WTC11 (cell line): Measurements from ENCODE around the gene APOO. TPM values are rescaled to one million over a fixed set of nuclear protein-coding genes. Genes with fewer than 3 reads are reported as not detected.

Experiments
- ATAC-seq: fragments of 200-7000 bp; cut with Tn5 transposase; 2 replicates; pipeline ENCODE4 v1.10.0; 2021; ENCODE audit warnings: mild to moderate bottlenecking, moderate library complexity
- CTCF ChIA-PET: fragments of 300-600 bp; sonication (Branson Sonifier 250); formaldehyde crosslinking; loops from one replicate; lab custom pipeline; 2021; ENCODE audit warnings: antibody characterized with exemption; lab: Charles Lee
- POLR2A ChIA-PET: fragments of 350-600 bp; sonication (Branson Sonifier 250); formaldehyde crosslinking; loops from one replicate; lab custom pipeline; 2021; ENCODE audit warnings: antibody characterized with exemption; lab: Charles Lee
- DNase-seq: peaks from one replicate; pipeline ENCODE4 v3.0.0; 2021; ENCODE audit warnings: low spot score
- H3K27ac Mint-ChIP-seq: 2 replicates; pipeline ENCODE4 v1.8.0; 2021; ENCODE audit warnings: mixed read lengths
- H3K27me3 Mint-ChIP-seq: 2 replicates; pipeline ENCODE4 v1.8.0; 2021; ENCODE audit warnings: low read depth, mild to moderate bottlenecking, moderate library complexity, mixed read lengths
- H3K36me3 Mint-ChIP-seq: 2 replicates; pipeline ENCODE4 v1.8.0; 2021; ENCODE audit warnings: mixed read lengths
- H3K4me1 Mint-ChIP-seq: 2 replicates; pipeline ENCODE4 v1.8.0; 2022; ENCODE audit warnings: mixed read lengths
- H3K4me3 Mint-ChIP-seq: 2 replicates; pipeline ENCODE4 v1.8.0; 2021; ENCODE audit warnings: mild to moderate bottlenecking, moderate library complexity, mixed read lengths
- H3K9me3 Mint-ChIP-seq: 2 replicates; pipeline ENCODE4 v1.8.0; 2021; ENCODE audit warnings: mixed read lengths
- CTCF ChIP-seq: fragments of 200-600 bp; IDR thresholded peaks from 2 replicates; pipeline ENCODE4 v1.8.0; 2022; ENCODE audit warnings: antibody characterized with exemption
- ELF4 ChIP-seq: sonication (generic); formaldehyde crosslinking; IDR thresholded peaks from 2 replicates; pipeline ENCODE4 v1.8.1; 2022; ENCODE audit warnings: low read depth, mild to moderate bottlenecking, moderate library complexity, missing genetic modification reagents
- FOXK1 ChIP-seq: sonication (generic); formaldehyde crosslinking; IDR thresholded peaks from 2 replicates; pipeline ENCODE4 v1.8.0; 2022; ENCODE audit warnings: mild to moderate bottlenecking, moderate library complexity, missing genetic modification reagents
- GABPB1 ChIP-seq: sonication (generic); formaldehyde crosslinking; IDR thresholded peaks from 2 replicates; pipeline ENCODE4 v1.8.1; 2023; ENCODE audit warnings: mild to moderate bottlenecking, missing genetic modification reagents
- HMGA2 ChIP-seq: fragments of 250-450 bp; sonication (Bioruptor Pico); IDR thresholded peaks from 2 replicates; pipeline ENCODE4 v1.4.0; 2021; ENCODE audit warnings: mild to moderate bottlenecking, moderate library complexity
- JUN ChIP-seq: sonication (generic); formaldehyde crosslinking; IDR thresholded peaks from 2 replicates; pipeline ENCODE4 v1.8.0; 2023; ENCODE audit warnings: mild to moderate bottlenecking, missing genetic modification reagents
- NFATC4 ChIP-seq: fragments of 250-450 bp; sonication (Bioruptor Pico); IDR thresholded peaks from 2 replicates; pipeline ENCODE4 v1.9.0; 2021; ENCODE audit warnings: mild to moderate bottlenecking
- NR1H2 ChIP-seq: sonication (generic); formaldehyde crosslinking; IDR thresholded peaks from 2 replicates; pipeline ENCODE4 v1.9.0; 2021; ENCODE audit warnings: mild to moderate bottlenecking, moderate library complexity, missing genetic modification reagents
- NR2C2 ChIP-seq: sonication (generic); formaldehyde crosslinking; IDR thresholded peaks from 2 replicates; pipeline ENCODE4 v1.8.0; 2022; ENCODE audit warnings: mild to moderate bottlenecking, missing genetic modification reagents
- SMAD4 ChIP-seq: sonication (generic); formaldehyde crosslinking; IDR thresholded peaks from 2 replicates; pipeline ENCODE4 v1.8.0; 2022; ENCODE audit warnings: mild to moderate bottlenecking, missing genetic modification reagents
- TEAD4 ChIP-seq: sonication (generic); formaldehyde crosslinking; IDR thresholded peaks from 2 replicates; pipeline ENCODE4 v1.8.0; 2022; ENCODE audit warnings: mild to moderate bottlenecking, missing genetic modification reagents
- ZMAT4 ChIP-seq: fragments of 250-450 bp; sonication (Bioruptor Pico); IDR thresholded peaks from 2 replicates; pipeline ENCODE4 v1.9.0; 2021; ENCODE audit warnings: mild to moderate bottlenecking
- ZNF232 ChIP-seq: sonication (generic); formaldehyde crosslinking; IDR thresholded peaks from 2 replicates; pipeline ENCODE4 v1.8.0; 2022; ENCODE audit warnings: mild to moderate bottlenecking, missing genetic modification reagents
- ZNF317 ChIP-seq: sonication (generic); formaldehyde crosslinking; IDR thresholded peaks from 2 replicates; pipeline ENCODE4 v1.8.1; 2023; ENCODE audit warnings: low read depth, mild to moderate bottlenecking, moderate library complexity, missing genetic modification reagents, borderline replicate concordance
- ZNF396 ChIP-seq: fragments of 250-450 bp; sonication (Bioruptor Pico); IDR thresholded peaks from 2 replicates; pipeline ENCODE4 v1.8.0; 2021; ENCODE audit warnings: mild to moderate bottlenecking, moderate library complexity, borderline replicate concordance
- ZNF423 ChIP-seq: fragments of 250-450 bp; sonication (Bioruptor Pico); IDR thresholded peaks from 2 replicates; pipeline ENCODE4 v2.1.2; 2022; ENCODE audit warnings: mild to moderate bottlenecking, moderate library complexity
- total RNA-seq: library from RNA; stranded (reverse); gene quantifications from 3 replicates; pipeline ENCODE4 v1.2.3, GENCODE V29; 2021
- TF ChIP-seq, protein P1 (sequence below): sonication (generic); formaldehyde crosslinking; IDR thresholded peaks from 2 replicates; pipeline ENCODE4 v1.8.0; 2022; ENCODE audit warnings: missing genetic modification reagents
- TF ChIP-seq, protein P2 (sequence below): sonication (generic); formaldehyde crosslinking; IDR thresholded peaks from 2 replicates; pipeline ENCODE4 v1.8.0; 2022; ENCODE audit warnings: mild to moderate bottlenecking, missing genetic modification reagents
- TF ChIP-seq, protein P3 (sequence below): sonication (generic); formaldehyde crosslinking; IDR thresholded peaks from 2 replicates; pipeline ENCODE4 v1.8.1; 2022; ENCODE audit warnings: low read depth, missing genetic modification reagents, borderline replicate concordance

Gene APOO
- total RNA-seq, 1 experiment from 2014 or later = 55.5 TPM

DNA sequence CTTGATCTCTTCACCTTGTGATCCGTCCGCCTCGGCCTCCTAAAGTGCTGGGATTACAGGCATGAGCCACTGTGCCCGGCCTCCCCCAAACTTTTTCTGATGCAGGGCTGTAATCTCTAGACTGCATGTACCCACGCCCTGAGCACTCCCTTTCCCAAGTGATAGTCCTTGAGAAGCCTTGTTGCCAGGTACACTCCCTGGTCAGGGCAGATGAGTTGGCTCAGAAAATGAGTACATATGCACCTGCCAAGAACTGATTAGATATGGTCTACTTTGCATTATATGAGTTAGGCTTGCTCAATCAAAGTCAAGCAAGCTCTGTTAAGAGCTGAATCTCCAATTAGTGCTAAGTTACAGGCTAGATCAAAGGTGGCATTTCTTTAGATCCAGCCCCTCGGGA, 20.3 kb downstream of the APOO start:
- no peak for TF ChIP-seq ZNF232 (CRISPR knock-in tag)
- no peak for TF ChIP-seq ELF4 (CRISPR knock-in tag)
- ATAC-seq (no peak), DNase-seq (no peak)
- Mint-ChIP-seq H3K36me3 (no peaks in the 10 kb centered on the region), H3K9me3 (no peaks in the 10 kb centered on the region), H3K27me3 (no peaks in the 10 kb centered on the region), H3K4me3 (no peak overlapping the region), H3K27ac (no peak overlapping the region), H3K4me1 (peaks cover 23% of the 10 kb centered on the region)
- ChIA-PET CTCF (no interaction called here), POLR2A (no interaction called here)

GRCh38 chrX:23885803-23886202, 21.9 kb downstream of the APOO start:
- TF ChIP-seq ZMAT4 (CRISPR knock-in tag) = no peak
- peak; percentile 72 for TF ChIP-seq ZNF423 (CRISPR knock-in tag)
- no peak for TF ChIP-seq NFATC4 (CRISPR knock-in tag)
- no peak for TF ChIP-seq CTCF
- H3K9me3 Mint-ChIP-seq = no peaks in the 10 kb centered on the region
- ChIA-PET CTCF (no interaction called here), POLR2A (no interaction called here)
- H3K36me3 Mint-ChIP-seq = no peaks in the 10 kb centered on the region
- ATAC-seq (no peak; the same call in 1 of the 2 replicates), DNase-seq (no peak)
- H3K27me3 Mint-ChIP-seq = no peaks in the 10 kb centered on the region
- H3K4me3 Mint-ChIP-seq = no peak overlapping the region
- H3K27ac Mint-ChIP-seq = peak overlapping the region; percentile 33; the same call in 1 of the 2 replicates
- H3K4me1 Mint-ChIP-seq = peaks cover 23% of the 10 kb centered on the region

- CTCF ChIA-PET = interaction anchor here (1.0 kb wide), 1 partner anchor 17 kb away, joined by 3 read pairs; no protein-coding TSS in a partner anchor
- Mint-ChIP-seq H3K27me3 (no peaks in the 10 kb centered on the region), H3K36me3 (no peaks in the 10 kb centered on the region), H3K9me3 (no peaks in the 10 kb centered on the region), H3K27ac (no peak overlapping the region; the same call in 1 of the 2 replicates), H3K4me3 (no peak overlapping the region), H3K4me1 (peaks cover 23% of the 10 kb centered on the region)
- ATAC-seq (no peak), DNase-seq (no peak)
- TF ChIP-seq GABPB1 (CRISPR knock-in tag) = no peak
- no peak for TF ChIP-seq NR1H2 (CRISPR knock-in tag)
- no peak for TF ChIP-seq FOXK1 (CRISPR knock-in tag)
- no peak for TF ChIP-seq SMAD4 (CRISPR knock-in tag)
- TF ChIP-seq ZNF396 = no peak
- TF ChIP-seq ZNF317 = no peak
- no peak for TF ChIP-seq HMGA2 (CRISPR knock-in tag)
- POLR2A ChIA-PET = no interaction called here
These were observed 23.2 kb downstream of the APOO start for GRCh38 chrX:23884427-23885024.

GRCh38 chrX:23883737-23884354, 23.9 kb downstream of the APOO start:
- no peak overlapping the region for H3K4me3 Mint-ChIP-seq
- ATAC-seq (peak; percentile 46; the same call in 1 of the 2 replicates), DNase-seq (no peak)
- H3K27ac Mint-ChIP-seq = peak overlapping the region; percentile 46
- POLR2A ChIA-PET = no interaction called here
- CTCF ChIA-PET = interaction anchor here (1.0 kb wide), 1 partner anchor 17 kb away, joined by 3 read pairs; no protein-coding TSS in a partner anchor
- peaks cover 23% of the 10 kb centered on the region for H3K4me1 Mint-ChIP-seq
- H3K27me3 Mint-ChIP-seq = no peaks in the 10 kb centered on the region
- no peaks in the 10 kb centered on the region for H3K9me3 Mint-ChIP-seq
- no peaks in the 10 kb centered on the region for H3K36me3 Mint-ChIP-seq
- TF ChIP-seq CTCF (no peak), TEAD4 (CRISPR knock-in tag) (no peak), JUN (CRISPR knock-in tag) (no peak), NR2C2 (CRISPR knock-in tag) (no peak)
- TF ChIP-seq, protein P1, sequence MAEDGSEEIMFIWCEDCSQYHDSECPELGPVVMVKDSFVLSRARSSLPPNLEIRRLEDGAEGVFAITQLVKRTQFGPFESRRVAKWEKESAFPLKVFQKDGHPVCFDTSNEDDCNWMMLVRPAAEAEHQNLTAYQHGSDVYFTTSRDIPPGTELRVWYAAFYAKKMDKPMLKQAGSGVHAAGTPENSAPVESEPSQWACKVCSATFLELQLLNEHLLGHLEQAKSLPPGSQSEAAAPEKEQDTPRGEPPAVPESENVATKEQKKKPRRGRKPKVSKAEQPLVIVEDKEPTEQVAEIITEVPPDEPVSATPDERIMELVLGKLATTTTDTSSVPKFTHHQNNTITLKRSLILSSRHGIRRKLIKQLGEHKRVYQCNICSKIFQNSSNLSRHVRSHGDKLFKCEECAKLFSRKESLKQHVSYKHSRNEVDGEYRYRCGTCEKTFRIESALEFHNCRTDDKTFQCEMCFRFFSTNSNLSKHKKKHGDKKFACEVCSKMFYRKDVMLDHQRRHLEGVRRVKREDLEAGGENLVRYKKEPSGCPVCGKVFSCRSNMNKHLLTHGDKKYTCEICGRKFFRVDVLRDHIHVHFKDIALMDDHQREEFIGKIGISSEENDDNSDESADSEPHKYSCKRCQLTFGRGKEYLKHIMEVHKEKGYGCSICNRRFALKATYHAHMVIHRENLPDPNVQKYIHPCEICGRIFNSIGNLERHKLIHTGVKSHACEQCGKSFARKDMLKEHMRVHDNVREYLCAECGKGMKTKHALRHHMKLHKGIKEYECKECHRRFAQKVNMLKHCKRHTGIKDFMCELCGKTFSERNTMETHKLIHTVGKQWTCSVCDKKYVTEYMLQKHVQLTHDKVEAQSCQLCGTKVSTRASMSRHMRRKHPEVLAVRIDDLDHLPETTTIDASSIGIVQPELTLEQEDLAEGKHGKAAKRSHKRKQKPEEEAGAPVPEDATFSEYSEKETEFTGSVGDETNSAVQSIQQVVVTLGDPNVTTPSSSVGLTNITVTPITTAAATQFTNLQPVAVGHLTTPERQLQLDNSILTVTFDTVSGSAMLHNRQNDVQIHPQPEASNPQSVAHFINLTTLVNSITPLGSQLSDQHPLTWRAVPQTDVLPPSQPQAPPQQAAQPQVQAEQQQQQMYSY (CRISPR knock-in tag) = no peak
- TF ChIP-seq, protein P2, sequence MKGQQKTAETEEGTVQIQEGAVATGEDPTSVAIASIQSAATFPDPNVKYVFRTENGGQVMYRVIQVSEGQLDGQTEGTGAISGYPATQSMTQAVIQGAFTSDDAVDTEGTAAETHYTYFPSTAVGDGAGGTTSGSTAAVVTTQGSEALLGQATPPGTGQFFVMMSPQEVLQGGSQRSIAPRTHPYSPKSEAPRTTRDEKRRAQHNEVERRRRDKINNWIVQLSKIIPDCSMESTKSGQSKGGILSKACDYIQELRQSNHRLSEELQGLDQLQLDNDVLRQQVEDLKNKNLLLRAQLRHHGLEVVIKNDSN = no peak
- TF ChIP-seq, protein P3, sequence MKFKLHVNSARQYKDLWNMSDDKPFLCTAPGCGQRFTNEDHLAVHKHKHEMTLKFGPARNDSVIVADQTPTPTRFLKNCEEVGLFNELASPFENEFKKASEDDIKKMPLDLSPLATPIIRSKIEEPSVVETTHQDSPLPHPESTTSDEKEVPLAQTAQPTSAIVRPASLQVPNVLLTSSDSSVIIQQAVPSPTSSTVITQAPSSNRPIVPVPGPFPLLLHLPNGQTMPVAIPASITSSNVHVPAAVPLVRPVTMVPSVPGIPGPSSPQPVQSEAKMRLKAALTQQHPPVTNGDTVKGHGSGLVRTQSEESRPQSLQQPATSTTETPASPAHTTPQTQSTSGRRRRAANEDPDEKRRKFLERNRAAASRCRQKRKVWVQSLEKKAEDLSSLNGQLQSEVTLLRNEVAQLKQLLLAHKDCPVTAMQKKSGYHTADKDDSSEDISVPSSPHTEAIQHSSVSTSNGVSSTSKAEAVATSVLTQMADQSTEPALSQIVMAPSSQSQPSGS (CRISPR knock-in tag) = no peak
